LNCAP (cell line): Measurements from ENCODE around the gene M6PR.

Experiments used
- CTCF ChIP-seq: fragments of 450-650 bp; IDR thresholded peaks from 2 replicates; pipeline ENCODE4 v1.5.1; 2017; ENCODE audit warnings: mild to moderate bottlenecking

M6PR gene

GRCh38 chr12:8950221-8950527 is 729 bp upstream of the M6PR start:
- TF ChIP-seq CTCF = no peak

- no peak for TF ChIP-seq CTCF
Observed at GRCh38 chr12:8948701-8949341, 624 bp downstream of the M6PR start.

- TF ChIP-seq CTCF = no peak
Observed at GRCh38 chr12:8947737-8948136, 1.7 kb downstream of the M6PR start.

- no peak for TF ChIP-seq CTCF
Observed at GRCh38 chr12:8946733-8947132, 2.7 kb downstream of the M6PR start.

- no peak for TF ChIP-seq CTCF
Observed at GRCh38 chr12:8943565-8944186, 5.8 kb downstream of the M6PR start.

- no peak for TF ChIP-seq CTCF
Observed at GRCh38 chr12:8941691-8942478, 7.6 kb downstream of the M6PR start.

- TF ChIP-seq CTCF = no peak
Observed at GRCh38 chr12:8936735-8937134, 12.7 kb downstream of the M6PR start.
